Esophagus muscularis mucosa (tissue), 4 donors: ENCODE results near the gene ADCY5. TPM values are rescaled to one million over a fixed set of nuclear protein-coding genes. Genes with fewer than 3 reads are reported as not detected.

Source experiments
- DNase-seq: peaks from one replicate; pipeline ENCODE4 v3.0.0-alpha.2; 2017; ENCODE audit errors: extremely low spot score
- H3K27ac ChIP-seq, 4 donors: fragments of 200-600 bp; sonication (generic); replicated peaks in 1 of 4; 1 replicate in 3 of 4; 2 replicates in 1 of 4; pipeline ENCODE4 v1.5.1; 2016 to 2019; ENCODE audit warnings: mild to moderate bottlenecking in 1 of 4
- H3K27me3 ChIP-seq, 4 donors: fragments of 200-600 bp; sonication (generic); one replicate each; pipeline versions ENCODE4 v1.5.1 to v1.6.0; 2016 to 2019
- H3K36me3 ChIP-seq, 4 donors: fragments of 200-600 bp; sonication (generic); one replicate each; pipeline ENCODE4 v1.5.1; 2016 to 2019
- H3K4me1 ChIP-seq, 4 donors: fragments of 200-600 bp; sonication (generic); one replicate each; pipeline ENCODE4 v1.5.1; 2016 to 2019
- H3K4me3 ChIP-seq, 4 donors: fragments of 200-600 bp; sonication (generic); 1 replicate in 2 of 4; 2 replicates in 2 of 4; pipeline ENCODE4 v1.5.1; 2016 to 2019; ENCODE audit warnings: mild to moderate bottlenecking in 4 of 4, moderate library complexity in 1 of 4
- H3K9me3 ChIP-seq, 4 donors: fragments of 200-600 bp; sonication (generic); 1 replicate in 3 of 4; 2 replicates in 1 of 4; pipeline ENCODE4 v1.5.1; 2016 to 2019
- CTCF ChIP-seq, 3 experiments: fragments of 200-600 bp in 2 of 3; fragments of 450-650 bp in 1 of 3; sonication (generic) in 2 of 3; IDR thresholded peaks; one replicate each; pipeline ENCODE4 v1.5.1; 2017 to 2019; ENCODE audit warnings: antibody characterized with exemption in 3 of 3, mild to moderate bottlenecking in 2 of 3, moderate library complexity in 1 of 3
- EP300 ChIP-seq: sonication (generic); formaldehyde crosslinking; IDR thresholded peaks from one replicate; pipeline ENCODE4 v1.6.1; 2017; ENCODE audit warnings: antibody characterized with exemption
- POLR2A ChIP-seq: fragments of 450-650 bp; IDR thresholded peaks from one replicate; pipeline ENCODE4 v1.6.1; 2017; ENCODE audit warnings: antibody characterized with exemption, moderate library complexity, mild to moderate bottlenecking, low read depth
- POLR2AphosphoS5 ChIP-seq, 2 donors: sonication (generic); formaldehyde crosslinking; IDR thresholded peaks; one replicate each; pipeline ENCODE4 v1.6.1; 2017; ENCODE audit warnings: antibody characterized with exemption in 2 of 2
- WGBS: methylation state at CpG from one replicate; pipeline ENCODE4 v1.1.5; 2018; 5-methylcytosine and 5-hydroxymethylcytosine counted together
- intact Hi-C: fragments of 100-400 bp; cut with DNase I; formaldehyde crosslinking; loops from one replicate; pipeline ENCODE4 v1.15.1; 2023
- total RNA-seq, 4 donors: library from RNA; depleted of rRNA; stranded (reverse); fragments of >200 nt; gene quantifications; one replicate each; pipeline versions ENCODE4 v1.1.0 to v1.2.1, GENCODE V29; 2016

Gene ADCY5
- total RNA-seq, 4 donors from 2014 or later: 133 to 228 (median 189) TPM

GRCh38 chr3:123330441-123330991 is 118.4 kb downstream of the ADCY5 start:
- Histone ChIP-seq H3K4me1 (peaks cover 59 to 99% (median 89%) of the 10 kb centered on the region in 4 donors), H3K27me3 (no peaks in the 10 kb centered on the region), H3K4me3 (peak overlapping the region in 1 of 4 donors; percentile 10), H3K27ac (peak overlapping the region; percentile 77 to 88 (median 83)), H3K36me3 (peaks cover 0 to 35% (median 16%) of the 10 kb centered on the region in 4 donors), H3K9me3 (no peaks in the 10 kb centered on the region)
- no peak for DNase-seq
- whole genome bisulfite sequencing: 40% methylated on average over 12 of the region's 15 CpGs
- TF ChIP-seq POLR2AphosphoS5 (IDR thresholded peaks at IDR 0.05): peak in 1 of 2 donors; percentile 58
- TF ChIP-seq CTCF (IDR thresholded peaks at IDR 0.05): no peak
- peak; percentile 36 for TF ChIP-seq EP300
- TF ChIP-seq POLR2A: no peak
- intact Hi-C loops: no loop called here

- 52% methylated on average over 9 of the region's 10 CpGs for WGBS
- H3K9me3 ChIP-seq: no peaks in the 10 kb centered on the region
- intact Hi-C loops: loop anchor here (2.0 to 5.0 kb wide), 3 partner anchors 118 to 231 kb away; partner anchors contain the start of gene ADCY5
- no peak for DNase-seq
- no peaks in the 10 kb centered on the region for H3K27me3 ChIP-seq
- no peak overlapping the region for H3K4me3 ChIP-seq
- H3K27ac ChIP-seq: peak overlapping the region; percentile 77 to 88 (median 83)
- peaks cover 0 to 43% (median 23%) of the 10 kb centered on the region in 4 donors for H3K36me3 ChIP-seq
- TF ChIP-seq CTCF (IDR thresholded peaks at IDR 0.05) (no peak), POLR2A (no peak), POLR2AphosphoS5 (IDR thresholded peaks at IDR 0.05) (no peak), EP300 (no peak)
- peaks cover 60 to 99% (median 89%) of the 10 kb centered on the region in 4 donors for H3K4me1 ChIP-seq
These were observed 119.1 kb downstream of the ADCY5 start for GRCh38 chr3:123329636-123330340.

DNA sequence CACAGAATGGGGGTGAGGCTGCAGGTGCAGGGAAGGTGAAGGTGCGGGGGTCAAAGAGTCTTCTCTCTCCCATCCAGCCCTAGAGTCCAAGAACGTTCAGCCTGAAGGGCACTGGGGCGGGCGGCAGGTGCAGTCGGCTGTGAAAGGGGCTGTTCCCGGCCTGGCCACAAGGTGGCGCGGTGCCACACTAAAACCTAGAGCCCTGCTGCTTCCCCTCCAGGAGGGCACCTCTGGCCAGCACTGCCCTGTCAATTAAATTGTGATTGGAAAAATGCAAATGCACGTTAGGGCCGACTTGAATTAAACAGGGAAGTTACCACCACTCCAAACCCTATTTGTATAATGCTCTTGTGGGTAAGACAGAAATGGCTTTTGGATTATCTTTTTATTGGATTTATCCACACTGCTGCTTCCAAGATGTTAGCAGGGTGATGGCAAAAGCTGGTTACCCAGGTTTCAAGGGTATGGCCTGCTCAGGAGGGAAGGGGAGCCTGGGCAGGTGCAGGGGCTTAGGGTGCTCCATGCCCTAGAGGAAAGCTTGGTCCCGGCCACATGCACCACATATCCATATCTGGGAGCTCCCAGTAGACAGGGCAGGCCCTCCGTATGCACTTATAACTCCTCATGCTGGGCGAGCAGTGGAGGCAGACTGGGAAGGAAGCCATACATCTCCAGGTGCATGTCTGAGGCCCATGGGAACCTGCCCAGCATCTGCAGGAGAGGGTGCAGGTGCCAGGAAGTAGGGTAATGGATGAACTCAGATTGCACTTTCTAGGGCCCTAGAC is 119.8 kb downstream of the ADCY5 start:
- 22% methylated on average over 7 of the region's 13 CpGs for WGBS
- Histone ChIP-seq H3K36me3 (peaks cover 0 to 47% (median 30%) of the 10 kb centered on the region in 4 donors), H3K27me3 (no peaks in the 10 kb centered on the region), H3K27ac (peak overlapping the region; percentile 77 to 88 (median 83)), H3K9me3 (no peaks in the 10 kb centered on the region), H3K4me3 (no peak overlapping the region), H3K4me1 (peaks cover 65 to 99% (median 88%) of the 10 kb centered on the region in 4 donors)
- TF ChIP-seq POLR2AphosphoS5 (IDR thresholded peaks at IDR 0.05) (peak in 1 of 2 donors; percentile 21), CTCF (IDR thresholded peaks at IDR 0.05) (peak; percentile 94 to 97 (median 95)), EP300 (no peak)
- DNase-seq: peak; percentile 94
- intact Hi-C loops: loop anchor here (2.0 to 5.0 kb wide), 3 partner anchors 118 to 232 kb away; partner anchors contain the start of gene ADCY5

DNA sequence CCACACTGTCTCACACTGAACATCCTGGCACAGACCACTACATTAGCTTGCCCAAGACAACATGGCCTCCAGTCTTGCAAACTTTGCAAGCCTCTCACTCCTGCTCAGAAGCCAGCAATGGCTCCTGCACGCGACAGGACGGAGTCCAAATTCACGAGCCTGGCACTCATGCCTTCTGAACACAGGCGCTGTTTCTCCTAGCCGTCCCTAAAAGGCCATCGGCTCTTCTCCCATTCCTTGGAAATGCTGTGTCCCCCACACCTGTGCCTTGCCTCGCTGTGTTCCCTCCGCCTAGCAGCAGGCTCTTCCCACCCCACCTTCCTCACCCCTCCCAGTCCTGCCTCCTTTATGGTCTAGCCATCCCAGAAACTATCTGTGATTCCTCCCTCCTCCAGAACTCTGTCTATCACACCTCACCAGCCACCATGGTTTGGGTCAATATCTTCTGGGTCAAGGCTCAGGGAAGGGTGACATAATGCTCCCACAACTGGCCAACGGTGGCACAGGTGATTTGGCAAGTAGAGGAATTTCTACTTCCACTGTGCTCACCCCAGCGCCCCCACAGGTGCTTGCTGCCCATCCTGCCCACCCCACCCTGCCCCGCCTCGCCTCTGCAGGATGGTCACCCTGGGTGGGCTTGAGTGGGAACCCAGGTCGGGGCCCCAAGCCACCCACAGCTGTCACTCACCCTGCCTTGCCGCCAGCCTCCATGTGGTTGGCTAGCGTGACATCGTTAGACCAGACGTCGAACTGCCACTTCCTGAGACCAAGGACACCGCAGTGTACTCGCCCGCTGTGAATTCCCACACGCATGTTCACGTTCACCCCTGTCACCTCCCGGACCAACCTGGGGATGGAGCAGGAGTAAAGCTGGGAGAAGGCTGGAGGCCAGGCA is 120.7 kb downstream of the ADCY5 start:
- Histone ChIP-seq H3K4me1 (peaks cover 63 to 99% (median 88%) of the 10 kb centered on the region in 4 donors), H3K27ac (peak overlapping the region; percentile 77 to 88 (median 83)), H3K4me3 (no peak overlapping the region), H3K27me3 (no peaks in the 10 kb centered on the region), H3K9me3 (no peaks in the 10 kb centered on the region), H3K36me3 (peaks cover 0 to 50% (median 34%) of the 10 kb centered on the region in 4 donors)
- intact Hi-C loops: loop anchor here (2.0 to 5.0 kb wide), 3 partner anchors 119 to 233 kb away; partner anchors contain the start of gene ADCY5
- TF ChIP-seq EP300 (no peak), POLR2AphosphoS5 (IDR thresholded peaks at IDR 0.05) (no peak), CTCF (IDR thresholded peaks at IDR 0.05) (no peak), POLR2A (no peak)
- 79% methylated on average over 21 of the region's 25 CpGs for WGBS
- no peak for DNase-seq
